NT2/D1 (cell line): Measurements from ENCODE around the gene CFAP73.

Experiments
- SUZ12 ChIP-seq: IDR thresholded peaks from 2 replicates; pipeline ENCODE4 v1.6.1; 2011; ENCODE audit not compliant: insufficient read length, insufficient read depth; ENCODE audit errors: extremely low read depth
- ZNF274 ChIP-seq: IDR thresholded peaks from 2 replicates; pipeline ENCODE4 v1.6.1; 2011; ENCODE audit warnings: mild to moderate bottlenecking, low read depth, low read length

DNA sequence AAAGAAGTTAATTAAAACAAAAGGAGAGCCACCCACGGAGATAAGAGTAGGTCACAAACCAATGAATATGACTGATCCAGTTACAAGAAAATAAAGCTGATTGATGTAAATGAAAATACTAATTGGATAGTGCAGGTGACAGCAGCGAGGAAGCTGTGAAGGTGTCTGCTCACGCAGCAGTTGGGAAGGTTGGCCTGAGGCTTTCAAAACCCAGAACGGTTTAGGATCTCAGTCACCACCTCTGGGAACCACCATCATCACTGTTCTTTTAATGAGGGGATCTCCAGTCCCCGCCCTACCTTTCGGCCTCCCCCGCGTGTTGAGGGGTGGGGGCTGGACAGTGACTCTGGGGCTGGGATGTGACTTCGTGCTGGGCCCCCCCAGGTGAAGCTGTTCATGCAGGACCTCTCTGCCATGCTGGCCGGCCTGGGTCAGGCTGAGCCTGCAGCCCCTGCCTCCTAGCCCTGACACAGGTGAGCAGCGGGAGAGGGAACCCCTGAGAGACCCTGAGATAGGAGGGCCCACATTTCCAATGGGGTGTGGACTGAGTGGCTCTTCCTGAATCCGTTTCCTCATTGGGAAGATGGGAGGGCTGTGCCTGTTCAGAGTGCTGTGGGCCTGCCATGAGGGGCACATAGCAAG lies 7.8 kb downstream of the CFAP73 start:
- TF ChIP-seq ZNF274 (no peak), SUZ12 (no peak)
